Activated CD8-positive, alpha-beta memory T cell treated with anti-CD3 and anti-CD28 coated beads, Interleukin-2, amount 50 U/mL, for 1 hour (primary cell): ENCODE measurements around the gene PMEL.
"Not testable (repeated sequence)": the region's sequence is repeated elsewhere in the genome, so short reads cannot be mapped to it uniquely, and the experiment has no call there.

ENCODE experiments used
- DNase-seq: peaks from one replicate; pipeline ENCODE4 v3.0.0-alpha.2; 2020; ENCODE audit errors: extremely low read depth

Gene PMEL

DNA sequence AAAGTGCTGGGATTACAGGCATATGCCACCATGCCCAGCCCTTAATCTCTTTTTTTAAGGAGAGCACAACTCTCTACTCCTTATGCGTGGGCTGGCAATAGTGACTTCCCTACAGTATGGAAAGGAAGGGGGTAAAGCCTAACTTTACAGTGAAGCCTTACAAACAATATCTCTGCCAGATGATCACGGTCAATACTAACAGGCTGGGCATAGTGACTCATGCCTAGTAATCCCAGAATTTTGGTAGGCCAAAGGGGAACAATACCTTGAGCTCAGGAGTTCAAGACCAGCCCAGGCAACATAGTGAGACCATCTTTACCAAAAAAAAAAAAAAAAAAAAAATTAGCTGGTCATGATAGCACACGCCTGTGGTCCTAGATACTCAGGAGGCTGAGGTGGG, 43.7 kb downstream of the PMEL start:
- DNase-seq: no peak

DNA sequence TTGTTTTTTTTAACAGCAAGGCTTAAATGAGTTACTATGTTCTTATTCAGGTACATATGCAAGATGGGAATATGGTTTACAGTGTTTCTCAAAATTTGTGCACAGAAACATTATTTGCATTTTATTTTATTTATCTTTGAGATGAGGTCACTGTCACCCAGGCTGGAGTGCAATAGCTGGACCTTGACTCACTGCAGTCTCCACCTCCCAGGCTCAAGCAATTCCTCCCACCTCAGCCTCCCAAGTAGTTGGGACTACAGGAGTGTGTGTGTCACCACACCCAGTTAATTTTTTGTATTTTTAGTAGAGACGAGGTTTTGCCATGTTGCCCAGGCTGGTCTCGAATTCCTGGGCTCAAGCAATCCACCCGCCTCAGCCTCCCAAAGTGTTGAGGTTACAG, 46.8 kb downstream of the PMEL start:
- not testable (repeated sequence) for DNase-seq

DNA sequence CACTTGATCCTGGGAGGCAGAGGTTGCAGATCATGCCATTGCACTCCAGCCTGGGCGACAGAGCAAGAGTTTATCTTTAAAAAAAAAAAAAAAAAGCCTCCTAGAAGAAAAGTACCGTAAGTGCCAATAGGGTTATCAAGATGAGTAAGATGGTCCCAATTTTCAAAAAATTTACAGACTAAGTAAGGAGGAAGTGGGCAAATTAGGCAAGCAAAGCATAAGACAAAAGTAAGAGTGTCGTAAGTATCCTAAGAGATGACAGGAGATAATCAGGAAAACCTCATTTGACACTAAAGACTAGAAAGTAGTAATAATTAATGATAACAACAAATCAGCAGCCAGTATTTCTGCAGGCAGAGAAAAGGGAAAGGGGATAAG, 50.4 kb downstream of the PMEL start:
- no peak for DNase-seq

DNA sequence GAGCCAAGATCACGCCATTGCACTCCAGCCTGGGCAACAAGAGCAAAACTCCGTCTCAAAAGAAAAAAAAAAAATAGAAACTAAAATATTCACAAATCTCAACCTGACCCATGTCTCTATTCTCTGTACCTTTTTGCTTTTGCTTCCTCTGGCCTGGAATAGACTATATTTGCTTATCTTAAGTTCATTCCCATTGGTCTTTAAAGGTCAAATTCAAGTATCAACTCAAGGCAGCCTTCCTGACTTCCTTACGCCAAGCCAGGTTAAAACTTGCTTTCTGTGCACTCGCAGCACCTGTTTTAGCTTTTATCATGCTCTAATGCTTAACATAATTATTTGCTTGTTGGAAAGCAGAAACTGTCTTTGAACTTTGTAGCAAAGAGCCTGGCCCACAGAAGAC, 52.9 kb downstream of the PMEL start:
- no peak for DNase-seq

DNA sequence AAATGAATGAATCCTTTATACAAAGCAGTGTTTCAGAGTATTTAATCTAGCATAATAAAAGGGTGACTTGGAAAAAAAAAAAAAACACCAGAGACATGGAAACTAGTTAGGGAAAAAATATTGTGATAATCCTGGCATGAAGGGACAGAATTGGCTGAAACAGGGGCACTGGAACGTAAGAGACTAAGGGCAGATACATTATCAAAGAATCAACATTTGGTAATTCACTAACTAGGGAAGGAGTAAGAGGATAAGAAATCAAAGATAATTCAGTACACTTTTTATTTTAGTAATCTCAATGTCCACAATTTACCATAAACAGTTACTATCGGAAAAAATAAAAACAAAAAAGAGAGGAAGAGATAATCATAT, 56.3 kb downstream of the PMEL start:
- no peak for DNase-seq

DNA sequence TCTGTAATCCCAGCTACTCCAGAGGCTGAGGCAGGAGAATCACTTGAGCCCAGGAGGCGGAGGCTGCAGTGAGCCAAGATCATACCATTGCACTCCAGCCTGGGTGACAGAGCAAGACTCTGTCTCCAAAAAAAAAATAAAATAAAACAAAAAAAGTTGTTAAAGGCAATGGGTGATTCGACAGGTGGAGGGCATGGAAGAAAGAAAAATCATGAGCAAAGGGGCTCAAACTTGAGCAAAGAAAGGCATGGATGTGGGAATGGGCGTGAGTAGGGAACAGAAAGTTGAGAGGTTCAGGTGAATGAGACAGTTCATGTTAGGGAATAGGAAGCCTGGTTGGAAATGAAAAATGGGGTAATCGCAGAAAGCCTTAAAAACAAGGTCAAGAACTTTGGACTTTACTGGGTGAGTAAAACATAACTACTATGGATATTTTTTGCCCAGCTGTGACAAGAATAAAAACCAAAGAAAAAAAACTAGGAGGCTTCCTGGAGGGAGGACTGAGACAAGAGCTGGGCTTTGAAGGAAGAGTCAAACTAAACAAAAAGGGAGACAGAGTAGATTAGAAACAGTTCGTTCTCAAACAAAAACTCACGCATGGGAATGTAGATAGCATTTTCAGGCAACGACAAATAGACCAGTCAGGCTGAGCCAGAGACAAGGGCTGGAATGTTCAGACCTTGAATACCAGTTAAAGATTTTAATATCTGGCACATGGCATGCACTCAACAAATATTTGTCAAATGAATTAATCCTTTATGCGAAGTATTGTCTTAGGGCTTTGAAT, 56.9 kb downstream of the PMEL start:
- no peak for DNase-seq

DNA sequence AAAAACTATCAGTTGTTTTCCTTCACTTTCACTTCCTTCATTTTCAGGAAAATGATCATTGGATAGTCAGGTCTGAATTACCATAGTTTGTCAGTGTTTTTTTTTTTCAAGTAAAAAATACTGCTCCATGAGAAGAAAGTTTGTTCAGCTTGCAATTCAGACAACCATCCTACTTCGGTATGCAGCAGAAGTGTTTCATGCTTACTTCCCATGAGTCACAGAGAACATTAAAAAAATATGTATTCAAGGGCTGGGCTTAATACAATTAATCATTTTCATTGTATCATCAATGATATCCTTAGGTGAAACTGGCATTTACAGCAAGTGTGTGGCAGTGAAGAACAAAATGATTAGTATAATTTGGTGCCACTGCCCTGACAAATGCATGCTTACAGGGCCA, 59.8 kb downstream of the PMEL start:
- no peak for DNase-seq
